SK-N-MC (cell line): ENCODE data around the gene PGAM4.

Experiments used
- EZH2 ChIP-seq: fragments of 200-600 bp; sonication (generic); IDR thresholded peaks from one replicate; pipeline ENCODE4 v1.6.1; 2017; ENCODE audit warnings: antibody characterized with exemption
- POLR2AphosphoS5 ChIP-seq: IDR thresholded peaks from 2 replicates; pipeline ENCODE4 v1.6.1; 2012; ENCODE audit warnings: mild to moderate bottlenecking, low read depth, low read length, borderline replicate concordance

- TF ChIP-seq EZH2, result no peak
- TF ChIP-seq POLR2AphosphoS5, result no peak
Measured at GRCh38 chrX:77953302-77953701, 16.1 kb downstream of the PGAM4 start.
